Panc1 (cell line): ENCODE results near the gene TLE4.

Experiments
- POLR2AphosphoS5 ChIP-seq: IDR thresholded peaks from 2 replicates; pipeline ENCODE4 v1.6.1; 2012; ENCODE audit warnings: mild to moderate bottlenecking, low read depth, low read length, moderate library complexity
- TF ChIP-seq, protein P1 (sequence below): fragments of 450-650 bp; IDR thresholded peaks from 2 replicates; pipeline ENCODE4 v1.5.1; 2017; ENCODE audit warnings: mild to moderate bottlenecking

DNA sequence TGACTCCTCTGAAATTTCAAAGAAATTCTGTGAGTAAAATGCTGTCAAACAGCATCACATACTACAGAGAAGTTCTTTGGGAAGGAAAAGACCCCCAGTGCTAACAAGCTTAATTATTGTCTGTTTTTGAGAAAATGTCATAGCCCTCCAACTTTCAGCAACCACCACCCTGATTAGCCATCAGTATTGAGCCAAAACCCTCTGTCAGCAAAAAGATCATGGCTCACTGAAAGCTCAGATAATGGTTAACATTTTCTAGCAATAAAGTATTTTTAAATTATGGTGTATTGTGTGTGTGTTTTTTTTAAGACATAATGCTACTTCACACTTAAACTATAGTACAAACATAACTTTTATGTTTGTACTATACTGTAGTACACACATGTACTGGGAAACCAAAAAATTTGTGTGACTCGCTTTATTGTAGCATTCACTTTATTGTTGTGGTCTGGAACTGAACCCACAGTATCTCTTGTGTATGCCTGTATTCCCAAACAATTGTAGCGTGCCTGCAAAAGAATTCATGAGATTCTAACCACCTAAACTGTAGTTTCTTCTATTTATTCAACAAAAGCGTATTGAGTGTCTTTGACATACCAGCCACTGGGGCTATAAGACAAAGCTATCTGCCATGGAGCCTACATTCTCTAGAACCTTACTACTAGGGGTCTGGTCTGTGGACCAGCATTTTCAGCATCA lies 31.6 kb downstream of the TLE4 start:
- TF ChIP-seq, protein P1, sequence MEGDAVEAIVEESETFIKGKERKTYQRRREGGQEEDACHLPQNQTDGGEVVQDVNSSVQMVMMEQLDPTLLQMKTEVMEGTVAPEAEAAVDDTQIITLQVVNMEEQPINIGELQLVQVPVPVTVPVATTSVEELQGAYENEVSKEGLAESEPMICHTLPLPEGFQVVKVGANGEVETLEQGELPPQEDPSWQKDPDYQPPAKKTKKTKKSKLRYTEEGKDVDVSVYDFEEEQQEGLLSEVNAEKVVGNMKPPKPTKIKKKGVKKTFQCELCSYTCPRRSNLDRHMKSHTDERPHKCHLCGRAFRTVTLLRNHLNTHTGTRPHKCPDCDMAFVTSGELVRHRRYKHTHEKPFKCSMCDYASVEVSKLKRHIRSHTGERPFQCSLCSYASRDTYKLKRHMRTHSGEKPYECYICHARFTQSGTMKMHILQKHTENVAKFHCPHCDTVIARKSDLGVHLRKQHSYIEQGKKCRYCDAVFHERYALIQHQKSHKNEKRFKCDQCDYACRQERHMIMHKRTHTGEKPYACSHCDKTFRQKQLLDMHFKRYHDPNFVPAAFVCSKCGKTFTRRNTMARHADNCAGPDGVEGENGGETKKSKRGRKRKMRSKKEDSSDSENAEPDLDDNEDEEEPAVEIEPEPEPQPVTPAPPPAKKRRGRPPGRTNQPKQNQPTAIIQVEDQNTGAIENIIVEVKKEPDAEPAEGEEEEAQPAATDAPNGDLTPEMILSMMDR: no peak
- TF ChIP-seq POLR2AphosphoS5: no peak
